K562 (cell line): ENCODE results near the gene ZNF503. TPM values are rescaled to one million over a fixed set of nuclear protein-coding genes. Genes with fewer than 3 reads are reported as not detected.

Experiments used
- BRF2 ChIP-seq: IDR thresholded peaks from 3 replicates; pipeline ENCODE4 v1.6.1; 2011; ENCODE audit warnings: borderline replicate concordance, mild to moderate bottlenecking; ENCODE audit not compliant: insufficient read length, insufficient read depth
- CBX3 ChIP-seq, 2 experiments: IDR thresholded peaks; 1 replicate in 1 of 2; 2 replicates in 1 of 2; pipeline ENCODE4 v1.6.1; 2012; ENCODE audit warnings: inconsistent platforms in 2 of 2, low read length in 2 of 2, borderline replicate concordance in 1 of 2, control low read depth in 1 of 2
- CGGBP1 ChIP-seq: fragments of 250-450 bp; sonication (Bioruptor Pico); IDR thresholded peaks from 2 replicates; pipeline ENCODE4 v1.9.0; 2021; ENCODE audit warnings: mild to moderate bottlenecking
- CREB1 ChIP-seq, 2 experiments: sonication (generic) in 1 of 2; formaldehyde crosslinking in 1 of 2; IDR thresholded peaks; 2 replicates each; pipeline versions ENCODE4 v1.6.1 to v1.8.0; 2012 to 2022; ENCODE audit warnings: inconsistent platforms in 1 of 2, mild to moderate bottlenecking in 1 of 2, missing genetic modification reagents in 1 of 2, moderate library complexity in 1 of 2
- CREB3 ChIP-seq: fragments of 450-650 bp; conservative IDR thresholded peaks from 2 replicates; pipeline ENCODE4 v1.6.1; 2016; ENCODE audit warnings: missing genetic modification characterization, low read depth, mild to moderate bottlenecking, missing compliant biosample characterization, moderate library complexity
- CXXC5 ChIP-seq: fragments of 250-450 bp; sonication (Bioruptor Pico); IDR thresholded peaks from 2 replicates; pipeline ENCODE4 v1.8.0; 2022; ENCODE audit warnings: inconsistent platforms, mild to moderate bottlenecking, moderate library complexity
- EWSR1 ChIP-seq: fragments of 450-650 bp; IDR thresholded peaks from 2 replicates; pipeline ENCODE4 v1.6.1; 2018; ENCODE audit warnings: borderline replicate concordance, mild to moderate bottlenecking, low read depth, moderate library complexity; ENCODE audit not compliant: partially characterized antibody
- GMEB1 ChIP-seq: fragments of 250-450 bp; sonication (Bioruptor Pico); IDR thresholded peaks from 2 replicates; pipeline ENCODE4 v1.4.0; 2020; ENCODE audit warnings: mild to moderate bottlenecking
- HEY1 ChIP-seq: fragments of 250-450 bp; sonication (Bioruptor Pico); IDR thresholded peaks from 2 replicates; pipeline ENCODE4 v1.5.0; 2020; ENCODE audit warnings: mild to moderate bottlenecking, moderate library complexity, borderline replicate concordance
- IFI16 ChIP-seq: fragments of 250-450 bp; sonication (Bioruptor Pico); IDR thresholded peaks from 2 replicates; pipeline ENCODE4 v2.1.2; 2022; ENCODE audit warnings: mild to moderate bottlenecking, inconsistent platforms
- MAFF ChIP-seq: IDR thresholded peaks from 2 replicates; pipeline ENCODE4 v1.6.1; 2012; ENCODE audit warnings: low read length, improper control_type of control experiment
- MTA2 ChIP-seq: fragments of 450-650 bp; IDR thresholded peaks from 2 replicates; pipeline ENCODE4 v1.6.1; 2016; ENCODE audit warnings: low read depth
- NRF1 ChIP-seq, 2 experiments: fragments of 450-650 bp; IDR thresholded peaks in 1 of 2; conservative IDR thresholded peaks in 1 of 2; 2 replicates each; pipeline ENCODE4 v1.6.1; 2014; ENCODE audit warnings: mild to moderate bottlenecking in 2 of 2
- PATZ1 ChIP-seq: fragments of 250-450 bp; sonication (Bioruptor Pico); IDR thresholded peaks from 2 replicates; pipeline ENCODE4 v1.5.0; 2020; ENCODE audit warnings: mild to moderate bottlenecking, borderline replicate concordance
- PHF21A ChIP-seq: fragments of 450-650 bp; IDR thresholded peaks from 2 replicates; pipeline ENCODE4 v1.6.1; 2017; ENCODE audit warnings: low read depth, borderline replicate concordance
- POLR2AphosphoS2 ChIP-seq: IDR thresholded peaks from 2 replicates; pipeline ENCODE4 v1.6.1; 2012; ENCODE audit warnings: low read length, improper control_type of control experiment
- RBM17 ChIP-seq: fragments of 200-400 bp; formaldehyde crosslinking; IDR thresholded peaks from 2 replicates; pipeline ENCODE4 v1.6.1; 2017; ENCODE audit warnings: low read depth, mild to moderate bottlenecking, low read length, borderline replicate concordance
- SAP30 ChIP-seq: fragments of 200-600 bp; sonication (generic); IDR thresholded peaks from 2 replicates; pipeline ENCODE4 v1.6.1; 2012; ENCODE audit warnings: borderline replicate concordance, low read depth, mild to moderate bottlenecking, moderate library complexity, low read length, control low read depth, inconsistent platforms; ENCODE audit not compliant: insufficient read depth, poor library complexity, severe bottlenecking
- ZNF175 ChIP-seq: fragments of 200-800 bp; sonication (Bioruptor generic); IDR thresholded peaks from 2 replicates; pipeline ENCODE4 v1.6.1; 2016; ENCODE audit warnings: low read depth, mild to moderate bottlenecking, missing genetic modification characterization, missing compliant biosample characterization
- ZNF282 ChIP-seq: sonication (generic); formaldehyde crosslinking; IDR thresholded peaks from 2 replicates; pipeline ENCODE4 v1.8.1; 2023; ENCODE audit warnings: missing genetic modification reagents
- ZNF695 ChIP-seq: fragments of 450-650 bp; formaldehyde crosslinking; IDR thresholded peaks from 2 replicates; pipeline ENCODE4 v1.4.0; 2020; ENCODE audit warnings: mild to moderate bottlenecking, moderate library complexity
- polyA plus RNA-seq, 8 experiments: library from polyadenylated mRNA; depleted of rRNA in 4 of 8; stranded (reverse) in 5 of 8; unstranded in 3 of 8; fragments of >200 nt; fragmentation: Nextera tagmentation in 2 of 8; fragmentation: Illumina TruSeq in 1 of 8; extraction: Ambion mirVana in 2 of 8; extraction: Trizol in 1 of 8; gene quantifications; 2 replicates each; pipeline versions ENCODE4 v1.2.1 to v1.2.3, GENCODE V29; 2011 to 2014; ENCODE audit warnings: inconsistent platforms in 1 of 8, missing spikeins in 1 of 8
- total RNA-seq, 7 experiments: library from RNA; depleted of rRNA in 6 of 7; stranded (reverse); fragments of >200 nt in 6 of 7; fragmentation: Illumina TruSeq in 2 of 7; extraction: Trizol in 2 of 7; gene quantifications; 2 replicates each; pipeline versions ENCODE4 v1.2.1 to v1.2.3, GENCODE V29; 2011 to 2021; ENCODE audit warnings: low replicate concordance in 1 of 7

The ZNF503 gene
- total and polyA plus RNA-seq, 9 of the 15 experiments (the other 6 are each of a cell fraction or from before 2014, with no cell fraction given): not detected

- TF ChIP-seq CGGBP1 (CRISPR knock-in tag) (no peak), NRF1 (conservative IDR thresholded peaks at IDR 0.05 in 1 of 2, IDR thresholded peaks at IDR 0.05 in 1 of 2) (peak in 1 of 2 experiments; percentile 30; a peak in 2 of 4 replicates), CREB3 (tag) (no peak), POLR2AphosphoS2 (no peak), CXXC5 (CRISPR knock-in tag) (peak; percentile 65), CBX3 (IDR thresholded peaks at IDR 0.05; ENCODE audit: borderline replicate concordance in 1 of 2, low read length in 2 of 2) (no peak), HEY1 (CRISPR knock-in tag) (no peak), RBM17 (no peak), GMEB1 (CRISPR knock-in tag) (0 out of 2 replicates have a peak, but pooled peaks have one; percentile 25), CREB1 (IDR thresholded peaks at IDR 0.05) (peak; percentile 74), CREB1 (CRISPR knock-in tag; IDR thresholded peaks at IDR 0.05) (peak; percentile 63; the same call in 1 of the 2 replicates), ZNF282 (CRISPR knock-in tag) (no peak), IFI16 (no peak), MAFF (no peak), PHF21A (no peak), ZNF695 (CRISPR knock-in tag) (no peak), SAP30 (no peak), PATZ1 (CRISPR knock-in tag) (no peak), ZNF175 (CRISPR knock-in tag) (no peak), EWSR1 (no peak), MTA2 (no peak), BRF2 (no peak)
These were observed 6.3 kb upstream of the ZNF503 start (continued) for GRCh38 chr10:75407713-75408508.
